HG03135 (cell line): ENCODE measurements around the gene XYLB.
"Not testable (repeated sequence)": the region's sequence is repeated elsewhere in the genome, so short reads cannot be mapped to it uniquely, and the experiment has no call there.

Source experiments
- ATAC-seq: cut with Tn5 transposase; IDR thresholded peaks from one replicate; pipeline ENCODE4 v1.9.1; 2021; ENCODE audit warnings: mild to moderate bottlenecking, moderate library complexity; ENCODE audit not compliant: unreplicated experiment

XYLB gene

DNA sequence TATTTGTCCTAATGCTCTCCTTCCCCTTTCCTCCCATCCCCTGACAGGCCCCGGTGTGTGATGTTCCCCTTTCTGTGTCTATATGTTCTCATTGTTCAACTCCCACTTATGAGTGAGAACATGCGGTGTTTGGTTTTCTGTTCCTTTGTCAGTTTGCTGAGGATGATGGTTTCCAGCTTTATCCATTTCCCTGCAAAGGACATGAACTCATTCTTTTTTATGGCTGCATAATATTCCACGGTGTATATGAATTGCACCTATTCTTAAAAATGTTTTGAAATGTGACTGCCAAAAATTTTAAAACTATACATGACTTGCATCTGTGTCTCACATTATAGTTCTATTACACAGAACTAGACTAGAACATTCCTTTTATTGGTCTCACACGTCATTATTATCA is 25.9 kb upstream of the XYLB start:
- ATAC-seq = not testable (repeated sequence)

DNA sequence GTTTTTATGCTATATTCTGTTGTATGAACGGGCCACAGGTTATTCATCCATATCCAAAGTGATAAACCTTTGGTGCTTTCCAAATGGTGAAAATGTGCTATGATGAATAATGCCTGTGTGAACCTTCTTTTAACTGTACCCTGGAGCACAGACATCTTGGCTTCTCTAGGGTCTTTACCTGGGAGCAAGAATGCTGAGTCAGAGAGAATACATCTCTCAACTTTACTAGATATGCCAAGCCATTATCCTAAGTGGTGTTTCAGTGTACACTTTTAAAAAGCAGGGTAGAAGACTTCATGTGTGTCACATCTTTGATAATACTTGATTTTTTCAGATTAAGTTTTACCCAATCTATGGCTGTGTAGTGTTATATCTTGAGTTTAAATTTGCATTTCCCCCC is 23.5 kb upstream of the XYLB start:
- no peak for ATAC-seq

DNA sequence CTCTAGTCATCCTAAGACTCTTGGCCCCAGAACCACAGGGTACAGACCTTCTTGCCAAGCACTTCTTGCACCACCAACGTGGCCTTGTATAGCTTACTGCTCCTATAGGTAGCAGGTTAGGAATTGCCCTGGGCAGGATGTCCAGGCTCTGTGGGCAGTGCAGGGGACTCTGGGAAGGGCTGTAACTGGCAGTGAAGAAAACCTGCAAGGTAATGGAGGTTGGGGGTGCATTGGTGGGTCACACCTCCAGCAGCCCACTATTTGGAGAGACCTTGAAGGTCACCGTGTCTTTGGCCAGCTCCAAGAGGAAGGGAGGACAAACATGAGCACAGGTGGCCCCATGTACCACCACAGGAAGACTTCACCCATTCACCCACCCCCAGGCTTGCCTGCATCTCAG is 21.3 kb upstream of the XYLB start:
- ATAC-seq = no peak

DNA sequence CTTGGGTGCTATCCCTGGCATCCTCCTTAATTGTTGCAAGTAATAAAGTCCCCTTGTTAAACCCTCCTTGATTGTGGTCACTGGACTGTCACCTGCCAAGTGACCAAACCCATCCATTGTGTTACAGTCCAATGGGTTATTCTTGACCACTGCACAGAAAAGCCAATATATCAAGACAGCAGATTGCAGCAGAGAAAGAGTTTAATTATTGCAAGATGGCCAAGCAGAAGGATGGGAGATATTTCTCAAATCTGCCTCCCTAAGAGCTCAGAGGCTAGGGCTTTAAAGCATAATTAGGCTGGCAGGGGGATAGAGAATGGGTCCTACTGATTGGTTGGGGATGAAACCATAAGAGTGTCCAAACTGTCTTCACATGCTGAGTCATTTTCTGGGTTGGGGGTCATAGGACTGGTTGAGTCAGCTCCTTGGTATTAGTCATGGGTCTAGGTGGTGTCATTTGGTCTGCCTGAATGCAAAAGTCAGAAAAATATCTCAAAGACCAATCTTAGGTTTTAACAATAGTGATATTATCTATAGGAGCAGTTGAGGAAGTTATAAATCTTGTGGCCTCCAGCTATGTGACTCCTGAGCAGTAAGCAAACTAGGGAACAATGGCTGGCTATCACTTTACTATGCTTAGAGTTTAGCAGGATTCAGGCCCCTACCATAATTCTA is 19.1 kb upstream of the XYLB start:
- no peak for ATAC-seq

DNA sequence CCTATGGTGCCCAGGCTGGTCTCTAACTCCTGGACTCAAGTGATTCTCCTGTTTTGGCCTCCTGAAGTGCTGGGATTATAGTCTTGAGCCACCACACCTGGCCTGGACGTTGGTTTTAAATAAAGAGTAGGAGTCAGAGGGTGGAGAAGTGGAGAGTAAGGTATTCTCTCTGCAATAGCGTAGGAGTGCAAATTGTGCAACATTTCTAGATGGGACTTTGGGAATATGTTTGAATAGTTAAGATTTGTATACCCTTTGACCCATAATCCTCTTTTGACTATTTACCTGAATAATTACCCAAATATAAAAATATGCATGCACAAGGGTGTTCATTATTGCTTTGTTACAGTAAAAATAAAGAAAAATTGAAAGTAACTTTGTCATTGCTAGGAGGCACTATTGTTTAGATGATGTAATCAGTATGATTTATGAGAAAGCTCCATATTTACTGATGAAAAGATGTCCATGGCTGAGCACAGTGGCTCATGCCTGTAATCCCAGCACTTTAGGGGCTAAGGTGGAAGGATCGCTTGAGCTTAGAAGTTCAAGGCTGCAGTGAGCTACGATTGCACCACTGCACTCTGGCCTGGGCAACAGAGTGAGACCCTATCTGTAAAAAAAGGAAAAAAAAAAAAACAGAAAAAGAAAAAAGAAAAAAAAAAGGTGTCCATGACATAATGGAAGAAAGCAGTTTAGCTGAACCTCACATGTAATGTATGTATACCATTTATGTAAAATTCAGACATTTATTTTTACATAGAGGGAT is 15.1 kb upstream of the XYLB start:
- no peak for ATAC-seq

DNA sequence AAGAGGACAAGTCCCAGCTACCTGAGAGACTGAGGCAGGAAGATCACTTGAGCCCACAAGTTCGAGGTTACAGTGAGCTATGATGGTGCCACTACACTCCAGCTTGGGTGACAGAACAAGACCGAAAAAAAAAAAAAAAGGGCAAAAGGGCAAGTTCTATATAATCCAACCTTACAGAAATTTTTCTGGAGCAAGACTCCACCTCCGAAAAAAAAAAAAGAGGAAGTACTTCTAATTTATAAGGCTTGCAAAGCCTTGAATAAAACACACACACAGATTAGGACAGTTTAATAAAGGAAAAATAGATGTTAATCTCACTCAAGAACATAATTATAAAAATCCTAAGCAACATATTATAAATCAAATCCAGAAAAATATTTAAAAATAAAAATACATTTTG is 14.4 kb upstream of the XYLB start:
- ATAC-seq = no peak

DNA sequence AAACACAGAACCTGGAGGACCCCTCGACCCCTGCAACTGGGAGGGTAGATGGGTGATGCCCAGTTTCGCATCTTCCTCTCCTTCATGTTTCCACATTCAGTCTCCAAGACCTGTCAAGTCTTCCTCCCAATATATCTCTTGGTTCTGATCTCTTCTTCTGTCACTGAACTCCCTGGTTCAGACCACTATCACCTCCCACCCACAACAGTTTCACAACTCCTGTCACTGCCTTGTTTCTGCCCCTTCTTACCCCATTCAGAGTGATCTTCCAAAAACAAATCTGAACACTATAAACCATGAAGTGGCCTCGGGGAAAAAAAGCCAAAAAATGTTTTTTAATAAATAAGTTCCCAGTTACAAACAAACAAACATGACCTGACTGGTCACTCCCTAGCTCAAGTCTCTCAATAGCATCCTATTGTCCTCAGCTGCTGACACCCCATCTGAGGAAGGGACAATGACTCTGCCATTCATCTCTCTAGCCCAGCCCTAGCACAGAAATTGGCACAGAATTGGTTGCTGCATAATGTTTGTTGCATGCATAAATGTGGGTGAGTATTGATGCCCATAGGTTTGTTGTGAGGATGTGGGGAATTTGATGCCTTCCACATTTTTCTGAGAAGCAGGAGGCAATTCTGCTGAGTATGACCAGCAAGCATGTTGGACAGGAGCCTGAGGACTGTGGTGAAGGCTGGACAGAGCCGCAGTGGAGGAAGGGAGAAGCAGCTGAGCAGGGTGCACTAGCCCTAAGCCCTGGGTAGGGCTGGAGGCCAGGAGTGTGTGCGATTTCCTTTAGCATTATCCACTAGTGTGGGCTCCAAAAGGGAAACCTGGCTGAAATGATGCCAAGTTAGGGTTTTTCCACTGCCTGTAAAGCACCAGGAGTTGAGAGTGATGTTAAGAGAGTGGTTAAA is 12.2 kb upstream of the XYLB start:
- no peak for ATAC-seq

DNA sequence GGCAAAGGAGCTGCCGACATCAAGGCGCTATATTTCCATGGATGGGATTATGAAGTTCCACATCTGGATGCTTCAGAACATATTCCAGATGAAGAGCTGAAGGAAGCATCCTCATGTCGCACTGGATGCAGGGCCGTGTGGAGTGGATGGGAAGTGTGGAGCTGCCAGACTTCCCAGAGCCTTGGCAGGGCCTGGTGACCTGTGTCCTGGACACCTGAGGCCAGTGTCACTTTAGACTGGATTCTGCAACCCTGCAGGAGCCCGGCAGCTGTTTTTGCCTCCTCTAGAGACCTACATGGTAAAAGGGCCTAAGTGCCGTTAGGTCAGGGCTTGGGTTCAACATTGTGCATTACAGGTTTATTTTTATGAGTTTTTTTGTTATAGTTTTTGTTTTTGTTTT is 11.3 kb upstream of the XYLB start:
- no peak for ATAC-seq

DNA sequence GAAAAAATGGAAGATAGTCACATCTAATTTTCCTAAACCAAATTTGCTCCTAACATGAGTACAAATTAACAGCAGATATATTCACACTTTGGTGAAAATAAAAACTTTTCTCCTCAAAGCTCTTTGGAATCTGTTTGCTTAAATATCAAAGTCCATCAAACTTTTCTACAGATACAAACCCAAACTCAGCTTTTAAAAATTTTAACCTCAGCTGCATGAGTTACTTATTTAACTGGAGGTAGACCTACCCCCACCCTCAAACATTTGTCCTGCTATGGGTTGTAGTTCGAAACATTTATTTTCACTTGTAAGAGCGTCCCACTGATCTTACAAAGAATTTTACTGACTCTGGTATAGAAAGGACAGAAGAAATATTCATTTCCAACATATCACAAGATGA is 8.9 kb upstream of the XYLB start:
- no peak for ATAC-seq

DNA sequence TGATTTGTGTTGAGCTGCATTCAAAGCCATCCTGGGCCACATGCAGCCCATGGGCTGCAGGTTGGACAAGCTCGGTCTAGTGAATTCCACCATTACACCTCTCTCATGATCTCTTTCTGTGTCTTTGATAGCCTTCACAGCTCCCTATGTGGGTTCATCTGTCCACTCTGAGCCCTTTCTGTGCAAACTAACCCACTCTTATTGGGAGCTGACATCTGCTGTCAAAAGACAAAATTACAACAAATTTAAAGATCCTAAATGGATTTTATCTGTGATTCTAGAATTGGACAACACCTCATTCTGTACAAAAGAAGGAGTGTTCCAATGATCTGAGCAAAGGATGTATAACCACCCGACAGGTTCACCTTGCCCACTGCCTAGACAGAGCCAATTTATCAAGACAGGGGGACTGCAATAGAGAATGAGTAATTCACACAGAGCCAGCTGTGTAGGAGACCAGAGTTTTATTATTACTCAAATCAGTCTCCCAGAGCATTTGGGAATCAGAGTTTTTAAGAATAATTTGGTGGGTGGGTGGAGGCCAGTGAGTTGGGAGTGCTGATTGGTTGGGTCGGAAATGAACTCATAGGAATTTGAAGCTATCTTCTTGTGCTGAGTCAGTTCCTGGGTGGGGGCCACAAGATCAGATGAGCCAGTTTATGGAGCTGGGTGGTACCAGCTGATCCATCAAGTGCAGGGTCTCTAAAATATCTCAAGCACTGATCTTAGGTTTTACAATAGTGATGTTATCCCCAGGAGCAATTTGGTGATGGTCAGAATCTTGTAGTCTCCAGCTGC is 2.6 kb upstream of the XYLB start:
- ATAC-seq = no peak

DNA sequence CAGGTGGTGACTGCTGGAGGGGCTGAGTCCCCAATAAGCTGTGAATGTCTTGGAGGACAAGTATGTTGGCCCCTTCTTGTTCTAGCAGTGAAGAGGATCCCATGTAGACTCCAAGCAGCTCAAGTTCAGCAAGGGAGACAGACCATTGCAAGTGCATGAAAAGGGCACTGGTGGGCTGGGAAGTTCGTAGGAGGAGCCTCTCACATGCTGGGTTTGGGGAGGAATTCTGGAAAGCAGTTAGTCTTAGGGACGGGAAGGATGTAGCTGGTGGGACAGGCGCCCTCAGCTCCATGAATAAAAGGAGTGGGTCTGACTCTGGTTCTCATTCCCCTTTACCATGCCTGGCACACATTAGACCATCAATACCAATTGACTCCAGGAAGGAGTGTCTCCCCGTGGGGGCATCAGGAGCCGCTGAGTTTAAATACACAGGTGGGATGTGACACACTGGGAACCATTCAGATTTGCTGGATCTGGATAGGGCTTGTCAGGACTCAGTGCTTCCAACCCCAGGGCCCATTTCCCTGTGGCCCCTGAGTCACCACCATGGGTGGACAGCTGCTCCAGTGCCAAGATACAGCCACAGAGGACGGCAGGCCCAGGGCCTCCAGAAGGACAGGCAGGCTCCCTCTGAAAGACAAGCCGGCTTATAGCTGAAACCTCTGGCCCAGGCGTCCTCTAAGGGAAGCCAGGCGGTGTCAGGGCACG is 552 bp upstream of the XYLB start:
- ATAC-seq = peak; percentile 33

DNA sequence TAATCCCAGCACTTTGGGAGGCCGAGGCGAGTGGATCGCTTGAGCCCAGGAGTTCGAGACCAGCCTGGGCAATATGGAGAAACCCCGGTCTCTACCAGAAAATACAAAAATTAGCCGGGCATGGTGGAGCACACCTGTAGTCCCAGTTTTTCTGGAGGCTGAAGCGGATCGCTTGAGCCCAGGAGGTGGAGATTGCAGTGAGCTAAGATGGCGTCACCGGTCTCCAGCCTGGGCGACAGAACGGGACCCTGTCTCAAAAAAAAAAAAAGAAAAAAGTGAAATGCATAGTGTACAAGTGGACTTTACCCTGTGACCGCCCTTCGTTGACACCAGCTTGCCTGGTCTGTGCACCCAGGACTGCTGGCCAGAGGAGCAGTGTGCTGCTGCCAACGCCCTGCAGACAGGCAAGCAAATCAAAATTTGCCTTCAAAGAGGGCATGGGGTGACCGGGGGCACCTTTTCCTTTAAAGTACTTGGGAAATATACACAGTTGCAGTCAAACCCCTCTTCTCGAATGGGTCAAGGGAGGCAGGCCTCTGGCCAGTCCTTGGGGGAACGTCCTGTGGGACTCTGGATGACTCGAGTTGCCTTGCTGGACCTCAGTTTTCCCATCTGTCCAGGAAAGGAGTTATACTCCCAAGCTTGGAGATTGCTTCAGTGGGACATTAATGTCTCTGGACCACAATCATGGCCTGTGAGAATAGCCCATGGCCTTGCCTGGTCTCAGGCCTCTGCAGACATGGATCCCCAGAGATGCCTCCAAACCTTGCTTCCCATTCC is 1.0 kb downstream of the XYLB start:
- no peak for ATAC-seq

DNA sequence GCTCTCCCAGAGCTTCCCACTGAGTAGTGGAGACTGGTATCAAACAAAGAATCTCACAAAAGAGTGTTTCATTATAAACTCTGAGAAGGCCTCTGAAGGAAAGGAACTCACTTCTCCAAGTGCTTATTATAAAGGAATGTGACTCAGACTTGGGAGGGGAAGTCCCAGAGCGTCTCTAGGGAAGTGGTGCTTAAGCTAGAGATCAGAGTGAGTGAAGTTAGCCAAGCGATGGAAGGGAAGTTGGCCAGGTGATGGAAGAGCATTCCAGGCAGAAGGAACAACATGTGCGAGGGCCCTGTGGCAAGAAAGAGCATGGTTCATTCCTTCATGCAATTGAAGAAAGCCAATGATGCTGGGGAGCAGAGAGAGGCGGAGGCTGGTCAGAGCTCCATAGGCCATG is 2.3 kb downstream of the XYLB start:
- no peak for ATAC-seq

DNA sequence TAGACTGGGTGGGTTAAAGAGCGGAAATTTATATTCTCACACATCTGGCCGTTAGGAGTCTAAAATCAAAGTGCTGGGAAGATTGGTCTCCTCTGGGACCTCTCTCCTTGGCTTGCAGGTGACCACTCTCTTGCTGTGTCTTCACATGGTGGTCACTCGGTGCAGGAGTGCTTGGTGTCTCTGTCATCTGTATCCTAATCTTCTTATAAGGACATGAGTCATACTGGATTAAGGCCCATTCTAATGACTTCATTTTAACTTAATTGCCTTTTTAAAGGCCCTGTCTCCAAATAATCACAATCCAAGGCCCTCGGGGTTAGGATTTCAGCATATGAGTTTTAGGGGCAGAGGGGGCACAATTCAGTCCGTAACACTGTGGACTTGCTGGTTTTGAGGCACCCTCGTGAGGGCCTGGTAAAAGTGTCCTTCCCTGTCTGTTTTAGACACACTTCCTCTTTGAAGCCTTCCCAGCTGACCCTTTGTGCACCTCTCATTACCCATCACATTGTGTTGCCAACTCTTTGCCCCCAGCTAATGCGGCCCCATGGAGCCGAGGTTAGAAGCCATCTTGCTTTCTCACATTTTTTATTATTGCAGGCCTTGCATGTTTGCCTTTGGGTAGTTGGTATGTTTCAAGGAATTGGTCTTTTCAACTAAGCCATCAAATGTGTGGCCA is 3.2 kb downstream of the XYLB start:
- no peak for ATAC-seq

DNA sequence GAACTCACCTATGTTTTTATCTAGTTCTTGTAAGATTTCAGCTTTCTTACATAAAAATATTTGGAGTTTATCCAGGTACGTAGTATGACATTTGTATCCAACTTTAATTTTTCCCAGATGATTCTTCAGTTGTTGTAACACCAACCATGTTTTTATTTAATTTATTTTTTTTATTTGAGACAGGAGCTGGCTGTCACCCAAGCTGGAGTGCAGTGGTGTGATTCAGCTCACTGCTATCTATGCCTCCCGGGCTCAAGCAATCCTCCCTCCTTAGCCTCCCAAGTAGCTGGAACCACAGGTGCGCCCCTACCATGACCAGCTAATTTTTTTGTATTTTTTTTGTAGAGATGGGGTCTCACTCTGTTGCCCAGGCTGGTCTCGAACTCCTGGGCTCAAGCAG is 6.6 kb downstream of the XYLB start:
- ATAC-seq = no peak

DNA sequence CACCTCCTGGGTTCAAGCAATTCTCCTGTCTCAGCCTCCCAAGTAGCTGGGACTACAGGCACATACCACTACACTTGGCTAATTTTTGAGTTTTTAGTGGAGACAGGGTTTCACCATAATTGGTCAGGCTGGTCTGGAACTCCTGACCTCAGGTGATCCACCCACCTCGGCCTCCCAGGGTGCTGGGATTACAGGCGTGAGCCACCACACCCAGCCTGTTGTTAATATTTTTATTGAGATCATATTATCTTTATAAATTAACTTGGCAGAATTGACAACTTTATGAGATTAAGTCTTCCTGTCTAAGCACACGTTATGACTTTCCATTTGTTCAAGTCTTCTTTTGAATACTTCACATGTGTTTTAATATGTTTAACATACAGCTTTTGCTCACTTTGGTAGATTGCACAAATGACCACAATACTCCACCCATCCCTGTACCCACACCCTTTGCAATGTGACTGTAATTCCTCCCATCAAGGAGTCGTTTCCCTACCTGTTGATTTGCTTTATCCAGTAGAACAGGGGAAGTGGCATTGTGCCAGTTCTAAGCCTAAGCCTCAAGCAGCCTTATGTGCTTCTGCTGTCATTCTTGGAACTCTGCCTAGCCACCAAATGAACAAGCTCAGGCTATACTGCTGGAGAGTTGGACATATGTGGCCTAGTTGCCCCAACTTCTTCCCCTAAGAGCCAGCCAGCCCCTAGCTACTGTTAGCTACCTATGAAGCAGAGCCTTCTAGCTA is 8.2 kb downstream of the XYLB start:
- no peak for ATAC-seq

DNA sequence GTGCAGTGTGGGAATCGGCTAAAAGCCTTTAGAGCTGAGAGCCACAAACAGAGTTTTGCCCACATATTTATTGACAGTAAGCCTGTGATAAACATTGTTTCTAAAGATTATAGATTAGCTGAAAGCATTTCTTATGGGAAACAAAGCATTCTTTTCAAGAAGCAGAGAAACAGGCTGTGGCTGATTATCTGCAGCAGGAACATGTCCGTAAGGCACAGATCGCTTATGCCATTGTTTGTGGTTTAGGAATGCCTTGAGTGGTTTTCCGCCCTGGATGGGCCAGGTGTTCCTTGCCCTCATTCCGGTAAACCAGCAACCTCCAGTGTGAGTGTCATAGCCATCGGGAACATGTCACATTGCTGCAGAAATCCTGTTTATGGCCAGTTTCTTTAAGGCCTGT is 12.5 kb downstream of the XYLB start:
- ATAC-seq = no peak

DNA sequence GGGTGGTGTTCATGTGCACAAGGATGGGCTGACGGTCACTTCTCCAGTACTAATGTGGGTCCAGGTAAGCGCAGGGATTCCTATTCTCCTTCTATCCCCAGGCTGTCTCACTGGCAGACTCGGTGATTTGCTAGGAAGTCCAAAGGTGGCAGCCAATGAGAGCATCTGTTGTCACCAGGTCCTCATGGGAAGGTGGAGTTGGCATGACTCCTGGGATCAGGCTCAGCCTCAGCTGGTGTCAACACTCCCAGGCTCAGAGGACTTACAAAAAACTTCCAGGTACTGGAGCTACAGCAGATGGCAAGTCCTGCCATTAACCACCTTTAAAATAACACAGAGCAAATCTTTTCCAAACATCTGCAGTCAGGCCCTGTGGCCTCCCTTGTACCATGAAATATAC is 13.8 kb downstream of the XYLB start:
- no peak for ATAC-seq
